Stimulated activated CD8-positive, alpha-beta memory T cell treated with anti-CD3 and anti-CD28 coated beads, Interleukin-2, amount 100 ng/mL, for 48 hours (primary cell): ENCODE measurements around the gene GSTP1.
A peak's percentile ranks its signal among the peaks of the same experiment; 100 is the strongest.

Experiments
- DNase-seq, 2 donors: peaks; one replicate each; pipeline ENCODE4 v3.0.0-alpha.2; 2020; ENCODE audit warnings: low read depth in 2 of 2

Gene GSTP1

DNA sequence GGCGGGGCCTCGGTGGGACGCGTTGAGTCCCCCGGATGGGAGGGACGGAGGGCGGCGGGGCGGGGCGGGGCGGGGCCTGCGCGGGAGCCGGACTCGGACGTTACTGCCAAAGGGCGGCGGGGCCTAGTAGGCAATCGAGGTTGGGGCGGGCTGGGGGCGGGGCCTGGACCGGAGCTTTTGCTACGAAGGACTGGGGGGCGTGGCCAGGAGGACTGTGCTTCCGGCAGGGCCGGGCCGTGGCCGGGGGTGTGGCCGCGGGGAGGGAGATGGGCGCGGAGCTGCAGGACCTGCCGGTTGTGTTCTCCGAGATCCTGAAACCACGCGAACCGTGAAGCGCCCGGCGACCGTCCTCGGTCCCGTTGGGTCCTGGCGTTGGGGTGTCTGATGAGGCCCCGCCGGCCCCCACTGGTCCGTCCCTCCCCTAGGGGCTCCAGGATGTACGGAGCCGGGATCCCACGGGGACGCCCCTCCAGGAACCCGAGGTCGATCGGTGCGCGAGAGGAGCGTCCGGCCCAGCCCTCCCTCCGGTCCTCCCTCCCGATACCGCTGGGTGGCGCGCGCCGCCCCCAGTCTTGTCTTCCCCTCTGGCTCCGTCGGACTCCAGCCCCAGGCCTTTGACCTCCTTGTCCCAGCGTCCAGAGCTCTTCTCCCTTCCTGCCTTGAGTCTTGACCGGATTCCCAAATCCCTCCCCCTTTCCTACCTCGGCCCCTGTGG, 46.8 kb downstream of the GSTP1 start:
- DNase-seq = peak; percentile 99

DNA sequence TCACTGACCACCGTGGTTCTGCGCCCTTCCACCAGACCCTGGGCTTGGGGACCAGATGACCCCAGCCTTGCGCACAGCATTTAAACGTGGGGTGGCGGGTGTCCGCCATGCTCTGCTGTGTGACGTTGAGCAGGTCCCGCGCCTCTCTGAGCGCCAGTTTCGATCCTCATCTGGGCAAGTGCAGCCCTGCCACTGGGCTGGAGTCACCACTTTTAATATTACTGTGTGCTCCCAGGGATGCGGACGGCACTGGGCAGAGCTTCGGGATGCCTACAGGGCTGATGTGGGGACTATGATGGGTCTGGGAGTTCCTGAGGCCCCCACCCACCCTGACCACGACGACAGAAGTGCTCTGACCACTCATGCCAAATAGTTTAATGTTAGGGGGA, 47.3 kb downstream of the GSTP1 start:
- no peak for DNase-seq

DNA sequence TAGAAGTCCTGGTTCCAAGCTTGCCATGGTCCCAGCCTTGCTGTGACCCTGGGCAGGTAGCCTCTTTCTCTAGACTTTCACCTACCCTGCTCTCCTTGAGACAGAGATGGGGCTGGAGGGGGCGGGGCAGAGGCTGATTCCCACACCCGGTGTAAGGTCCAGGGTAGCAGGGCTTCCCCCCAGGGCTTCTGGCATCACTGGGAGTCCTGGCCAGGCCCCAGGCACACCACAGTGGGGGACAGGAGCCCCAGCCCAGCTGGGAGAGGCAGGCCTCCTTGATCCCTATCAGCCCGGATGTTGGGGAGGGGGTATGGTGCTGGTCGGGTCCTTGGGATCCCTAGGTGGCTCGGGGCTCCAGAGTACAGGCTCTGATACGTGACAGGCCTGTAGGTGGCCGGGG, 47.8 kb downstream of the GSTP1 start:
- DNase-seq = no peak

DNA sequence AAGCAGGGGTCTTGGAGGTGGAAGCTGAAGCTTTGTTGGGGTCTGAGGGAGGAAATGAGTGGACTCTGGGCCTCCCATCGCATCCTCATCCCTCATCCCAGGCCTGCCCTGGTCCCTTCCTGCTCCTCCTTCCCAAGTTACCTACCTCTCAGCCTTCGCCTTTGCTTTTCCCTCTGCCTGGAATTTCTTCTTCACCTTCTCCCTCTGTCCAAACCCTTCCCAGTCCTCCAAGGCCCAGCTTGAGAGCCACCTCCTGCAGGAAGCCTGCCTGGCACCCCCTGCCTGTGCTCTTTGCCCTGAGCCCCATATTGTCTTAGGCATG, 48.2 kb downstream of the GSTP1 start:
- no peak for DNase-seq

DNA sequence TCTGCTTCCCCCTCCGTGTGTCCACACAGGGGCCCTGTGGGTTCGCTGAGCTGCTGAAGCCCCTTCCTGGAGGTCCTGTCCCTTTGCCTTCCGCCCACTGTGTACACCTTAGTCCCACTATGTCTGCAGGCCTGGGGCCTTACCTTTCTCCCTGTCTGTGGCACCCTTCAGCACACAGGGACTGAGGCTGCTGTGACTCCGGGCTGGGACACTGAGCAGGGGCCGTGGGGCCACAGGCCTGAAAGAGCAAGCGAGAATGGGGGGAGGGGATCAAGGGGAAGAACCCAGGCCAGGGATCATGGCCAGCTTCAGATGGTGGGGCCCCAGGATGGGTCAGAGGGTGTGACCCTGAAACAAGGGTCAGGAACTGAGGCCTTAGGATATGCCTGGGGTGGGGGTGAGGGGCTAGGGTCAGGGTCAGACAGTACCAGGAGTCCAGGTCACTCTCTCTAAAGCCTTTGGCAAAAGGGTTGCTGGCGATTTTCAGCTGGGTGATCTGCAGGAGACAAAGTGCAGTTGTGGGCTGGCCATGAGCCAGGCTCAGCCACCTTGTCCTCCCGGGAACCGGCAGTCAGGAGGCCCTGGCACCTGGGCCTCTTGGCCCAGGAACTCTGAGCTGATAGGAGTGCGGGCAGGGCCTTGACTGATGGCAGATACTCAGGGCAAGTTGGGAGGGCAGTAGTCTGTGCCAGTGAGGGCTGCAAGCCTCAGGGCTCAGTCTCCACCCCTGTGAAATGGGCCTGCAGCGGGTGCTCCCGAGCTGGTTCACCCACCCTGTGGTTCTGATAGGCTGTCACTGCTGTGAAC, 48.8 kb downstream of the GSTP1 start:
- DNase-seq = no peak

DNA sequence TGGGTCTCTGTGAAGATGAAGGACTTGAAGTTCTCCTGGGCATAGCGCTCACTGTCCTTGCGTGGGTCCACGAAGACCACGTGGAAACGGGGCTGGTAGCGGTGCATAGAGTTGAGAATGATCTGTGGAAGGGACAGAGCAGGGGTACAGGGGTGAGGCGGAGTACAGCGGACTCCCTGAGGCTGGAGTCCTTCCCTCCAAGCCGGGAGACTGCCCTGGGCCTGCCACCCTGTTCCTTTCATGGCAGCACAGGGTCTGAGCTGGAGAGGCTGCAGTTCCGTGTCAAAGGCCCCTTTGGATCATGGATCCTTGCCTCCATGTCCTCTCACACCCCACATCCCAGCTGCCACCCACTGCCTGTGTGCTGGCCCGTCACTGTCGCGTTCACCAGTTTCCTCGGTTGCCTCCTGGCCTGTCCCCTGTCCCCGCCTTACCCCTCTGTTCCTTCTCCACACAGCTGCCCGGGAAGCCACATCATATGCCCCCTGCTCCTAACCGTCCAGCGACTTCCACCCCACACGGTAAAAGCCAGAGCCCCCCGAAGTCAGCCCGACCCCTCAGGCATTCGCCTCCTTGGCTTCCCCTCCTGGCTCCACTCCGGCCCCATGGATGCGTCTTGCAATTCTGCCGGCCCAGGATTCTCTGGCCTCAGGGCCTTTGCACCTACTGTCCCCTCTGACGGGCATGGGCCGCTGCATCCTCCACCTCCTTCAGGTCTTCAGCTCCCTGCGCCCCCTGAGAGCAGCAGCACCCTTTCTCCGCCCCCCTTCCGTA, 49.6 kb downstream of the GSTP1 start:
- DNase-seq = no peak

DNA sequence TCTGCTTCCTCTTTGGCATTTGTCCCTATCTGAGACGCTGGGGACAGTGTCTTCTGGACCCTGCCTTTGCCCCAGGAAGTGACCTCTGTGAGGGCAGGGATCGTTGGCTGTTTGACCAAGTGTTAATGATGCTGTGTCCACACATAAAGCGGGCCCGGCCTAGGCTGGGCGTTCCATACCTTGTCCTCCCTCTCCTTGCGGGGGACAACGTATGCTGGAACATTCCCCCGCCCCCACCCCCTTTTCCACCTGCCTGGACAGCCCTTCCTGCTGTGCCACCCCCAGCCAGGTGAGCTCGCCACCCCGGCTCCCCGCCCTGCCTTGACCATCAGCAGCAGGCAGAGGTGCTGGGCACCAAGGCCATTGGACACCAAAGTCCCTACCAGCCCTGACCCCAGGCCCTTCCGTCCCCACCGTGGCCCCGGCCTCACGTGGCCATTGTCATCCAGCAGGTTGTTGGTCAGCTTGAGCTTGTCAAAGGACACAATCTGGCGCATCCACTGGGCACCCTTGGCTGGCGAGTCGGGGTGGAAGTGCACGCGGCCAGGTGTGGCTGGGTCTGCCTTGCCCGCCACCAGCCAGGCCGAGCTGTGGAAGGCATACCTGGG, 50.2 kb downstream of the GSTP1 start:
- no peak for DNase-seq

DNA sequence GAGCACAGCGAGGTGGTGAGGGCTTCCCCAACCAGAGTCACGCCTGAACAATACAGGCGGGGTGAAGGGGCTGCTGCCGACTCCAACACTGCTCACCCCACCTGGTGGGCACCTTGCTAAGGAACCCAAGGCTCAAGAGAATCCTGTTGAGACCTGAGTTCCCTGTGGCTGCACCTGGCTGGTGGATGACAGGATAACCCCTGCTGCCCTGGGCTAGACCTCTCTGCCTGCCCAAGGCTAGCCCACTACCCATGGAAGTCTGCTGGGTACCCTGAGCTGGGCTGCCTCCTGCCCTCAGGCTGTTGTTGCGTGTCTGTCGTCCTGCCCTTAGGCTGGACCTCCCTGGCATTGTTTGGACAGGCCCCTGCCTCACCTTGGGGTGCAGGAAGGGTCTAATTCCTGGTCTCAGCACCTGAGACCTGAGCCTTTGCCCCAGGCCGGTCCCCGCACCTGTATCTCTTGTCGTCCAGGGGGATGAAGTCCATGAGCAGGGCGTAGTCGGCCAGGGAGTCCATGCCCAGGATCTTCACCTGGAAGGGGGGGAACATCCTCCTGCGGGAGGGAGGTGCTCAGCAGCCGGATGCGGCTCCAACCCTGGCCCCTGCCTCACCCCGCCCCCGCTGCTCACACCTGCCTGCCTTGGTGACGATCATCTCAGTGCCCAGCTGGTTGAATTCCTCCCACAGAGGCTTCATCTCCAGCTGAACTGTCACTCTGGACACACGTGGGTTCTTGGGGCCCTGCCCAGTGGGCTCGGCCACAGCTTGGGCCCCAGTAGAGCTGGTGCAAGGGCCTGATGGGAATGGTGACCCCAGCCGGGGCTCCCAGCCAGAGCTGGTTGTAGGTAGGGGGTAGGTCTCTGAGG, 51.0 kb downstream of the GSTP1 start:
- DNase-seq = no peak

DNA sequence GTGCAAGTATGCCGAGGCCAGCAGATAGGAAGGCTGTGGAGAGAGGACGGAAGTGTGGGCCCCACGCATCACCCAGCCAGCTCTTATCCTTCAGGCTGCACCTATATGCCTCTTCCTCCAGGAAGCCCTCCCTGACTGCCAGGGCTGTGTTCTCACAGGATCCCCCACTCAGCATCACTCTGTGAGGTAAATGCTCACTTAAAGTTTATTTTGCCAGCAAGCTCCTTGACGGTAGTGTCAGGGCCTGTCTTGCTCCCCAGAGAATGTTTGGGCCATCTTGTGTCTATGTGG, 51.6 kb downstream of the GSTP1 start:
- no peak for DNase-seq
